Thoracic aorta (tissue), 2 donors: Measurements from ENCODE around the gene TMEM150A. TPM values are rescaled to one million over a fixed set of nuclear protein-coding genes. Genes with fewer than 3 reads are reported as not detected.

ENCODE experiments used
- ATAC-seq: fragments of 150-250 bp; one replicate; pipeline ENCODE4 v1.8.0; 2017; ENCODE audit warnings: low read depth; ENCODE audit not compliant: insufficient number of reproducible peaks, low FRiP score
- DNase-seq: peaks from one replicate; pipeline ENCODE4 v3.0.0-alpha.2; 2020; ENCODE audit warnings: low spot score
- H3K27ac ChIP-seq, 2 donors: fragments of 200-600 bp; sonication (generic); 1 replicate in 1 of 2; 2 replicates in 1 of 2; pipeline ENCODE4 v1.5.1; 2016; ENCODE audit warnings: mild to moderate bottlenecking in 2 of 2, moderate library complexity in 2 of 2
- H3K27me3 ChIP-seq: fragments of 200-600 bp; sonication (generic); replicated peaks from 2 replicates; pipeline ENCODE4 v1.6.0; 2016; ENCODE audit warnings: mild to moderate bottlenecking; ENCODE audit not compliant: insufficient read depth
- H3K36me3 ChIP-seq: fragments of 200-600 bp; sonication (generic); one replicate; pipeline ENCODE4 v1.5.1; 2016
- H3K4me1 ChIP-seq, 2 donors: fragments of 200-600 bp; sonication (generic); 1 replicate in 1 of 2; 2 replicates in 1 of 2; pipeline versions ENCODE4 v1.5.1 to v1.6.0; 2016; ENCODE audit warnings: low read depth in 2 of 2, mild to moderate bottlenecking in 1 of 2; ENCODE audit not compliant: control insufficient read depth in 1 of 2
- H3K4me3 ChIP-seq: fragments of 200-600 bp; sonication (generic); 2 replicates; pipeline ENCODE4 v1.5.1; 2016; ENCODE audit warnings: mild to moderate bottlenecking
- H3K9me3 ChIP-seq: fragments of 200-600 bp; sonication (generic); 2 replicates; pipeline ENCODE4 v1.5.1; 2016
- CTCF ChIP-seq: fragments of 200-600 bp; sonication (generic); IDR thresholded peaks from one replicate; pipeline ENCODE4 v1.5.1; 2019; ENCODE audit warnings: antibody characterized with exemption
- total RNA-seq, 2 donors: library from RNA; depleted of rRNA; stranded (reverse); fragments of >200 nt; gene quantifications; one replicate each; pipeline versions ENCODE4 v1.1.0 to v1.2.3, GENCODE V29; 2016

TMEM150A gene
- total RNA-seq, 2 donors from 2014 or later: 25.7 to 26.3 TPM

GRCh38 chr2:85549095-85549494 lies 53.4 kb downstream of the TMEM150A start:
- no peak for ATAC-seq
- no peak for DNase-seq
- peaks cover 0 to 6% of the 10 kb centered on the region in 2 donors for H3K4me1 ChIP-seq
- H3K9me3 ChIP-seq: no peaks in the 10 kb centered on the region
- no peak overlapping the region for H3K27ac ChIP-seq
- TF ChIP-seq CTCF: no peak
- H3K27me3 ChIP-seq: no peaks in the 10 kb centered on the region
- H3K36me3 ChIP-seq: peaks cover 38% of the 10 kb centered on the region
- H3K4me3 ChIP-seq: no peak overlapping the region

GRCh38 chr2:85548608-85548900 lies 53.9 kb downstream of the TMEM150A start:
- TF ChIP-seq CTCF: no peak
- no peak overlapping the region for H3K27ac ChIP-seq
- H3K27me3 ChIP-seq: no peaks in the 10 kb centered on the region
- peaks cover 37% of the 10 kb centered on the region for H3K36me3 ChIP-seq
- DNase-seq (no peak), ATAC-seq (no peak)
- peaks cover 0 to 8% of the 10 kb centered on the region in 2 donors for H3K4me1 ChIP-seq
- H3K9me3 ChIP-seq: no peaks in the 10 kb centered on the region
- no peak overlapping the region for H3K4me3 ChIP-seq

Other genes starting within 250 kb of the TMEM150A start
- 10 to 100 TPM; 37.4 to 44.3 TPM for gene RETSAT, start 248.2 kb downstream of the TMEM150A start, total RNA-seq
- 10 to 100 TPM; 21.4 to 38.7 TPM for gene ELMOD3, start 247.9 kb downstream of the TMEM150A start, total RNA-seq
- 10 to 100 TPM; 47.1 to 56.9 TPM for gene CAPG, start 192.3 kb downstream of the TMEM150A start, total RNA-seq
- not detected for gene SH2D6, start 184.0 kb downstream of the TMEM150A start, total RNA-seq
- 100 to 1,000 TPM; 230 to 475 TPM for gene MAT2A, start 63.5 kb downstream of the TMEM150A start, total RNA-seq
- gene GGCX, start 41.2 kb downstream of the TMEM150A start, total RNA-seq: 10 to 100 TPM; 28.4 to 38.4 TPM
- gene VAMP8, start 25.1 kb downstream of the TMEM150A start, total RNA-seq: 10 to 100 TPM; 30.9 to 34.9 TPM
- 10 to 100 TPM; 27.1 to 42.8 TPM for gene VAMP5, start 18.3 kb downstream of the TMEM150A start, total RNA-seq
- gene RNF181, start 7.0 kb downstream of the TMEM150A start, total RNA-seq: 100 to 1,000 TPM; 107 to 124 TPM
- 10 to 100 TPM; 13.0 to 21.9 TPM for gene C2orf68, start 9.4 kb upstream of the TMEM150A start, total RNA-seq
- 100 to 1,000 TPM in 1 of 2 donors, 10 to 100 TPM in 1; 39.5 to 109 TPM for gene USP39, start 13.5 kb upstream of the TMEM150A start, total RNA-seq
- gene SFTPB, start 65.5 kb upstream of the TMEM150A start, total RNA-seq: not detected
- 1 to 10 TPM; 1.5 to 8.5 TPM for gene GNLY, start 91.7 kb upstream of the TMEM150A start, total RNA-seq
- 100 to 1,000 TPM in 1 of 2 donors, 10 to 100 TPM in 1; 78.4 to 207 TPM for gene ATOH8, start 151.3 kb upstream of the TMEM150A start, total RNA-seq